Prostate gland (tissue), 2 donors: ENCODE data around the gene TRAFD1. TPM values are rescaled to one million over a fixed set of nuclear protein-coding genes. Genes with fewer than 3 reads are reported as not detected.

ENCODE experiments used
- DNase-seq: peaks from one replicate; pipeline ENCODE4 v3.0.0-alpha.2; 2019; ENCODE audit warnings: low spot score
- H3K27ac ChIP-seq, 2 donors: fragments of 200-600 bp; sonication (generic); 2 replicates each; pipeline ENCODE4 v1.5.1; 2017 to 2019
- H3K27me3 ChIP-seq: fragments of 200-600 bp; sonication (generic); replicated peaks from 2 replicates; pipeline ENCODE4 v1.5.1; 2019; ENCODE audit not compliant: insufficient read depth
- H3K36me3 ChIP-seq, 2 donors: fragments of 200-600 bp; sonication (generic); 1 replicate in 1 of 2; 2 replicates in 1 of 2; pipeline versions ENCODE4 v1.5.1 to v1.8.1; 2017 to 2019
- H3K4me1 ChIP-seq: fragments of 200-600 bp; sonication (generic); replicated peaks from 2 replicates; pipeline ENCODE4 v1.5.1; 2019
- H3K4me3 ChIP-seq, 2 donors: fragments of 200-600 bp; sonication (generic); 2 replicates each; pipeline ENCODE4 v1.5.1; 2017 to 2019
- H3K9me3 ChIP-seq: fragments of 200-600 bp; sonication (generic); 2 replicates; pipeline ENCODE4 v1.5.1; 2017
- POLR2A ChIP-seq: fragments of 450-650 bp; IDR thresholded peaks from one replicate; pipeline ENCODE4 v1.6.1; 2016; ENCODE audit warnings: antibody characterized with exemption, mild to moderate bottlenecking
- POLR2AphosphoS5 ChIP-seq: sonication (generic); formaldehyde crosslinking; IDR thresholded peaks from one replicate; pipeline ENCODE4 v1.6.1; 2017; ENCODE audit warnings: antibody characterized with exemption
- WGBS: methylation state at CpG from one replicate; pipeline ENCODE4 v1.1.5; 2018; 5-methylcytosine and 5-hydroxymethylcytosine counted together
- intact Hi-C: fragments of 100-400 bp; cut with DNase I; formaldehyde crosslinking; loops from one replicate; pipeline ENCODE4 v1.14.2; 2022
- total RNA-seq, 2 donors: library from RNA; depleted of rRNA; stranded (reverse); fragments of >200 nt; gene quantifications; one replicate each; pipeline ENCODE4 v1.1.0, GENCODE V29; 2016
- TF ChIP-seq, protein P1 (sequence below), 4 experiments: fragments of 200-600 bp in 2 of 4; fragments of 450-650 bp in 2 of 4; sonication (generic) in 2 of 4; IDR thresholded peaks; 1 replicate in 3 of 4; 2 replicates in 1 of 4; pipeline ENCODE4 v1.5.1; 2016 to 2019; ENCODE audit warnings: antibody characterized with exemption in 4 of 4, mild to moderate bottlenecking in 2 of 4, moderate library complexity in 2 of 4

TRAFD1 gene
- total RNA-seq, 2 donors from 2014 or later, result 44.8 to 56.4 TPM

DNA sequence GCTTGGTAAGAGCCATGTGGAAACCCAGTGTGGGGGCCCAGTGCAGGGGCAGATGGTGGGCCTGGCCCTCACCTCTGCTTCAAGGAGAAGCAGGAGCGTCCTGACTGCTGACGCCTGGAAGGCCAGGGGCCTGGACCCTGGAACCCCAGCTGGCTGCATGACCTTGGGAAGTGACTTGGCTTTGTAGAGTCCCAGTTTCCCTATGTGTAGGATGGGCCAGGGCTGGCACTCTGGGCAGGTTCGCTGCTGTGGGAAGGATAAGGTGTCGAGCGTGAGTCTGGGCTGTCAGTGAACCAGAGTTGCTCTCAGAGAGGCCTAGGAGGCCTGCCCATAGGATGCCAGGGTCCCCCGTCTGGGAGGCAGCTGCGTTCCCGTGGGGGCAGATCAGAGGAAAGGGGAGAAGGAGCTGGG is 43.2 kb downstream of the TRAFD1 start:
- Histone ChIP-seq H3K4me3 (no peak overlapping the region), H3K4me1 (no peaks in the 10 kb centered on the region), H3K9me3 (no peaks in the 10 kb centered on the region), H3K36me3 (peaks cover 0 to 3% of the 10 kb centered on the region in 2 donors), H3K27ac (no peak overlapping the region), H3K27me3 (no peaks in the 10 kb centered on the region)
- intact Hi-C loops, result no loop called here
- TF ChIP-seq, protein P1, sequence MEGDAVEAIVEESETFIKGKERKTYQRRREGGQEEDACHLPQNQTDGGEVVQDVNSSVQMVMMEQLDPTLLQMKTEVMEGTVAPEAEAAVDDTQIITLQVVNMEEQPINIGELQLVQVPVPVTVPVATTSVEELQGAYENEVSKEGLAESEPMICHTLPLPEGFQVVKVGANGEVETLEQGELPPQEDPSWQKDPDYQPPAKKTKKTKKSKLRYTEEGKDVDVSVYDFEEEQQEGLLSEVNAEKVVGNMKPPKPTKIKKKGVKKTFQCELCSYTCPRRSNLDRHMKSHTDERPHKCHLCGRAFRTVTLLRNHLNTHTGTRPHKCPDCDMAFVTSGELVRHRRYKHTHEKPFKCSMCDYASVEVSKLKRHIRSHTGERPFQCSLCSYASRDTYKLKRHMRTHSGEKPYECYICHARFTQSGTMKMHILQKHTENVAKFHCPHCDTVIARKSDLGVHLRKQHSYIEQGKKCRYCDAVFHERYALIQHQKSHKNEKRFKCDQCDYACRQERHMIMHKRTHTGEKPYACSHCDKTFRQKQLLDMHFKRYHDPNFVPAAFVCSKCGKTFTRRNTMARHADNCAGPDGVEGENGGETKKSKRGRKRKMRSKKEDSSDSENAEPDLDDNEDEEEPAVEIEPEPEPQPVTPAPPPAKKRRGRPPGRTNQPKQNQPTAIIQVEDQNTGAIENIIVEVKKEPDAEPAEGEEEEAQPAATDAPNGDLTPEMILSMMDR (IDR thresholded peaks at IDR 0.05), result no peak
- TF ChIP-seq POLR2A (no peak), POLR2AphosphoS5 (no peak)
- no peak for DNase-seq
- WGBS, result 92% methylated on average over 8 of the region's 8 CpGs

DNA sequence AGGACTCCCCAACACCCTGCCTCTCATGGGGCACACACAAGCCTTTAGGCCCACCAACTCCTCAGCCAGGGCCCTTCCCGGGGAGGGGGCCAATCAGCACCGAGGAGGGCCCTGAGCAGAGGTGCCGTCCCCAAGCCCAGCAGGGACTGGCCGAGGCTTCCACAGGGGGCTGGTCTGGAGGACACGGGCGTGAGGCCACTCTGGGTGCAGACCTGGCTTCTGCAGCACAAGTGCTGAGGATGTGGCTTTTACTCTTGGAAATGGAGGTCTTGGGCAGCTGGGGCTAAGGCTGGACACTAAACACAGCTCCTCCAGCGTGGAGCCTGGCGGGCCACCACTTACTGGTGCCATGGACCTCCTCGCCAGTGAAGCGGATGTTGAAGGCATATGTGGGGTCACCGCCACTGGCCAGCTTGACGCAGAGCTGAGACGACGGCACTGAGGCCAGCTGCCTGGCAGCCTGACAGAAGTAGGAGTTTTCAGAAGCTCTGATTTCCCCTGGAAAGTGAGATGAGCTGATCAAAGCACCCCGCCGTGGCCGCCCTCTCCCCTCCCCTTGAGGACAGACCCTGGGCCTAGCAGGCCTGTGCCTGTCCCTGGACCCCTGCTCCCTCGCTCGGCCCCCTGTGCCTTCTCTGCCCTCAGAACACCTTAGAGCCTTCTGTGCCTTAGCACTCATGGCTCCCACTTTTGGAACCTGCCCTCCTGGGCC is 44.0 kb downstream of the TRAFD1 start:
- Histone ChIP-seq H3K4me1 (no peaks in the 10 kb centered on the region), H3K27ac (no peak overlapping the region), H3K9me3 (no peaks in the 10 kb centered on the region), H3K27me3 (no peaks in the 10 kb centered on the region), H3K36me3 (peaks cover 0 to 3% of the 10 kb centered on the region in 2 donors), H3K4me3 (no peak overlapping the region)
- 86% methylated on average over 19 of the region's 19 CpGs for WGBS
- intact Hi-C loops, result no loop called here
- no peak for DNase-seq
- TF ChIP-seq POLR2A (no peak), POLR2AphosphoS5 (no peak)
- TF ChIP-seq, protein P1 (IDR thresholded peaks at IDR 0.05), result no peak

DNA sequence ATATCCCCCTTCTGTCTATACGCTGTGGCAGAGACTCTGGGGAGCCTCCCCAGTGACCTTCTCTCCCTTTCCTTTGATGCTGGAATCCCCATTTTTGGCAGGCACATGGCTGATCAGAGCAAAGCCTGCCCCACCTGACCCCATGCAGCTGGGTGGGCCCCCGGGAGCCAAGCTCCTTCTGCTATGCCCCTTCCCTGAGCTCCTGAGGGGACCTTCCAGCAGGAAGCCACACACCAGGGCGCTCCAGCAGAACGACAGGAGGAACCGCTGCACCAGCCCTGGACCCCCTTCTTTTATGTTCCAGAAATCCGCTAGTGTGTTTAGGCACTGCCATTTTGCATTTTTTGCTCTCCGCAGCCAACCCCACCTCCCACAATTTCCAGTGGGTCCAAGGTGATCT is 44.6 kb downstream of the TRAFD1 start:
- Histone ChIP-seq H3K4me3 (no peak overlapping the region), H3K4me1 (no peaks in the 10 kb centered on the region), H3K9me3 (no peaks in the 10 kb centered on the region), H3K36me3 (peaks cover 0 to 3% of the 10 kb centered on the region in 2 donors), H3K27me3 (no peaks in the 10 kb centered on the region), H3K27ac (no peak overlapping the region)
- 92% methylated on average over 7 of the region's 7 CpGs for WGBS
- DNase-seq, result no peak
- TF ChIP-seq POLR2AphosphoS5, result no peak
- no peak for TF ChIP-seq POLR2A
- TF ChIP-seq, protein P1 (IDR thresholded peaks at IDR 0.05), result no peak
- intact Hi-C loops, result no loop called here

DNA sequence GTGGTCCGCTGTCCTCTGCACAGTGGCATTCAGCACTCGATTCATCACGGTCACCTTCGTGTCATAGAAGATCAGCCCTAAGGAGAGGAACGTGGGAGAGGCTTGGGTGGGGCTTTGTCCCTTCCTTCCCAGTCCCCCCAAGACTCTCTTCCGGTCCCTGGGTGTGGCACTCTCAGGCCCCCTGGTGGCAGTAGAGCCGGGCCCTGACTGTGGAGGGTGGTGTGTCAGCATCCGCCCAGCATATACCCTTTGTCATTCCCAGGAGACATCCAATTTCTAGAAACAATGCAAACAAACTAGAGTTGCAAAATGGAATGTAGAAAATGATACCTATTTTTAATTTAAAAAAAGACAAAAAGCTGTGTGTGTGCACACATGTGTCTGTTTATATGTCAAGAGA is 45.0 kb downstream of the TRAFD1 start:
- H3K4me1 ChIP-seq, result no peaks in the 10 kb centered on the region
- H3K27me3 ChIP-seq, result no peaks in the 10 kb centered on the region
- 60% methylated on average over 8 of the region's 8 CpGs for WGBS
- no peak for TF ChIP-seq POLR2AphosphoS5
- TF ChIP-seq, protein P1 (IDR thresholded peaks at IDR 0.05), result peak in 3 of 4 experiments; percentile 26 to 50 (median 32)
- intact Hi-C loops, result no loop called here
- no peak for DNase-seq
- no peak overlapping the region for H3K27ac ChIP-seq
- H3K4me3 ChIP-seq, result no peak overlapping the region
- peaks cover 0 to 6% of the 10 kb centered on the region in 2 donors for H3K36me3 ChIP-seq
- H3K9me3 ChIP-seq, result no peaks in the 10 kb centered on the region

DNA sequence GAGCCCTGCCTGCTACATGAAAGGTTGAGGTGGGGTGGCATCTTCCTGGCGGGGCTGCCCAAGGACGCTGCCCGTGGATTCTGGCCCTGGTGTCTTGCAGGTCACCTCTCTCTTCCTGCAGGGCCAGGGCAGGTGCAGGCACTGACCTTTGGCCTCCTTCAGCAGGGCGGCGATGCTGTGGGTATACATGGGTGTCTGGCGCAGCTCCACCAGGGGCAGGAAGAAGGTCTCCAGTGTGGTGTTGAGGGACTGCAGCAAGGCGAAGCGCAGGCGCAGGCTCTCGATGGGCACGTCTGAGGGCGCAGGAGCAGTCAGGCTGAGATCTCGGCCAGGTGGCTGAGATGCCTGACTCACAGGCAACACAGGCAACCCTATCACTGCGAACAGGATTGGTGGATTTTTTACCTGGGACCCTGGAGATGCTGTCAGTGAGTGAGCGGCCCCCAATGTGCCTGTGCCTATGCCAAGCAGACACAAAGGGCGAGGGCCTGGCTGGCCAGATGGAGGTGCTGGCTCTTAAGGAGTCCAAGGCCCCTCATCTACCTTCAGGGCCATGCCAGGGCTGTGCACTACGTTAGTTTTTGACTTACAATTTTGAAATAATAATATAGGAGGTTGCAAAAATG is 45.7 kb downstream of the TRAFD1 start:
- Histone ChIP-seq H3K36me3 (peaks cover 0 to 6% of the 10 kb centered on the region in 2 donors), H3K9me3 (no peaks in the 10 kb centered on the region), H3K4me3 (no peak overlapping the region), H3K27ac (no peak overlapping the region), H3K4me1 (no peaks in the 10 kb centered on the region), H3K27me3 (no peaks in the 10 kb centered on the region)
- intact Hi-C loops, result no loop called here
- TF ChIP-seq, protein P1 (IDR thresholded peaks at IDR 0.05), result no peak
- no peak for TF ChIP-seq POLR2A
- TF ChIP-seq POLR2AphosphoS5, result no peak
- no peak for DNase-seq
- WGBS, result 94% methylated on average over 17 of the region's 17 CpGs
